HG02571 (cell line): Measurements from ENCODE around the gene CAV1.
"Not testable (repeated sequence)": the region's sequence is repeated elsewhere in the genome, so short reads cannot be mapped to it uniquely, and the experiment has no call there.

ENCODE experiments used
- ATAC-seq: cut with Tn5 transposase; IDR thresholded peaks from one replicate; pipeline ENCODE4 v1.9.1; 2021; ENCODE audit warnings: mild to moderate bottlenecking, moderate library complexity; ENCODE audit not compliant: unreplicated experiment

CAV1 gene

DNA sequence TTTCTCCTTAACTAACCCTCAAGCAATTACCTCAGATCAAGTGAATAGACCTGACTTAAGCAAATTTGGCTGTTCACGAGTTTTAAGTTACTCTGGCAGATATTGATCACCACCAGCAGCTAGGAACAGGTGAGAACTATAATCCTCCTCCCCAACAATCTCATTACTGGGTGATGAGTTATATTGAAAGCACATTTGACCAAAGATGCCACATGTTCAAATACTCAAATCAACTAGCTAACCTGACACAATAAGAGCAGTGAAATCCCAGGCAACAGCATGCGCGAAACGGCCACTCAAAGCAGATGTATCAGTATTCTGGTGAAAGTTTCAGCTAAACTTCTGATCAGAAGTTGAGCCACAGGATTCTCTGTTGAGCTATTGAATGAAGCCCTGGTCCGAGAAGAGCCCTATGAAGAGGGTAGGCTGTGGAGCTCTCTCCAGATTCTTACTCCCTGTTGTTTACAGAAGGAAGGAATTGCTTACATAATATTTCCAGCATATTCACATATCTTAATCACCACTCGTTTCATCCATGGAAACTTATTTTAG lies 52.6 kb downstream of the CAV1 start:
- ATAC-seq = peak; percentile 82

DNA sequence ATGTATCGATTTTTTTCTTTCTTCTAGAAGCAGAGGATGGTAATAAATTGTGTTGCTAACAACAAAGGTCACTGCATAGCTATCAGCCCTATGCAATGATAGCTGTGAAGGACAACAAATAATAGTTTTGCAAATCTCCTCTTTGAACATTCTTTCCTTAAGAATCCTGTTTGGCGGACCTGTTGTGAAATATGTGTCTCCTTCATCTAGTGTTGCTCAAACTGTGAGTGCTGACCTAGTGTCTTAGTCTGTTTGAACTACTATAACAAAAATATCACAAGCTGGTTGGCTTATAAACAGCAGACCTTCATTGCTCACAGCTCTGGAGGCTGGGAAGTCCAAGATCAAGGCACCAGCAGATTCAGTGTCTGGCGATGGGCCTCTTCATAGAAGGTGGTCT lies 53.7 kb downstream of the CAV1 start:
- ATAC-seq = no peak

DNA sequence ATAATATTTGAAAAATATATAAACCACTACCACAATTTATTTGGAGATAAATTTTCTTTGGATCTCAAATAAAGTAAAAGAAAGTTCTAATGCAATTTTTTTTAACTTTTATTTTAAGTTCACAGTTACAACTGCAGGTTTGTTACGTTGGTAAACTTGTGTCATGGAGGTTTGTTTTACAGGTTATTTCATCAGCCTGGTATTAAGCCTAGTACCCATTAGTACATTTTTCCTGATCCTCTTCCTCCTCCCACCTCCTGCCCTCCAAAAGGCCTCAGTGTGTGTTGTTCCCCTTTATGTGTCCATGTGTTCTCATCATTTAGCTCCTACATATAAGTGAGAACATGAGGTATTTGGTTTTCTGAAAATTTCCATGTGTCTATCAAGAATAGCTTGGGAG lies 54.5 kb downstream of the CAV1 start:
- ATAC-seq = no peak

DNA sequence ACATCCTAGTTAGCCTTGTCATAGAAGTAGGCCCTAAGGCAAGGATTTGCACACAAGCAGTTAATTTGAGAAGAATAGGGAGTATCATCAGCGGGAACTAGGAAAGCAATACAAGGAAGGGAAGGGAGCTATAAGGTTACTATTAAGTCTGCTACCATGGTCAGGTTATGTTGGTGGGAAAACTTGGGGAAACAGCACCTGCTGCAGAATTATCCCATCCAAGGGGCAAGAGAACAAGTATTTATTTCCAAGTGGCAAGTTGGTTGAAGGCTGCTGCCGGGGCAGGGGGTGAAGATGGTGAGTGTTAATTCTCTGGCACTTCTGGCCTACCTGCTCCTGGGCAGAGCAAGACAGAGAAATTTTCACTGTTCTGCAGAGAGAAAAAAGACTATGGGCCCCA lies 55.0 kb downstream of the CAV1 start:
- no peak for ATAC-seq

DNA sequence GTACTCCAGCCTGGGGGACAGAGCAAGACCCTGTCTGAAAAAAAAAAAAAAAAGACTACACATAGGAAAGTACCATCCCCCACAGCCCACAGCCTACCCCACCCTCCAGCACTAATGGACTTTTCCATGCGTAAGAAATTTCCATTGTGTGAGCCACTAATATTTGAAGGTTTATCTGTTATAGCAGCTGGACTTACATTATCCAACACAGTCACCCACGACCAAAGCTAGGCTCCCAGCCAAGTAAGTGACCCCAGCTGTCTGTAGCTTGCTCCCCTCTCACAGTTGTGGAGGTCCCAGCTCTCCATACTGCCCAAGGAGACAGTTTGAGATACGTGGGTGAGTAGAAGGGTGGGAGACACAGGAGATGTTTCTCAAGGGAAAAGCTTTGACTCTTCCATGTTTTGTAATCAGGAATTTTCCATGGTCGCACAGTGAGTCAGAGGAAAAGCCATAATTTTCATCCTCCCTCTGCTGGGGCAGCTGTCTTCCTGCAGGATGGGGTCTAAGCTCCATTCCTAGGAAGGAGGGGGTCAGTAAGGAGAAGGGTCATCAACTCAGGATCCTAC lies 57.4 kb downstream of the CAV1 start:
- ATAC-seq = no peak

DNA sequence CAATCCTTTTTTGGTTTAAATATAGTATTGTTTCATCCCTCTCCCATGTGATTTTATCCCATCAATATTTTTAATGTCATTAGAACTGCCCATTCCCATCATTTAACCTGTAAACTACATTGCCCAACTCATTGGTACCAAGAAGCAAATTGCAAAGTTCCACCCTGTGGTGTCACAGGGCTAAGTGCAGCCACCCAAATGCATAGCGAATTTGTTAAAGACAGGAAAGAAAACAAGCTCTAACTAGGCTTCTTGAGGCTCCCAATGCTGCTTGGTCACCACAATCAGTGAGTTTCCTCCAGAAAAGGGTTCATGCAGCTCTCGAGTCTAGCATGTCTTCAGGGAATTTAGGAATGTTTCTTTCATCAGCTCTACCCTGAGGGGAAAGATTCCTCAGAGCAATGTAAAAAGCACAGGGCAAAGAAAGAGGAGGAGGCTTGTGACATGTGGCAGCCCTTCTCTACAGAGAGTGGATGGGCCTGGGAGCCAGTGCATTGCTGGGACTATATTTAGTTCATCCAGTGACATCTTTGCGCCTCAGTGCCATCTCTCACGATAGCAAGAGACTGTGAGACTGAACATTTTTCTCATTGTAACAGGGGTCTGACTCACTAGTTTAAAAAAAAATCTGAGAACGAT lies 58.1 kb downstream of the CAV1 start:
- ATAC-seq = no peak

DNA sequence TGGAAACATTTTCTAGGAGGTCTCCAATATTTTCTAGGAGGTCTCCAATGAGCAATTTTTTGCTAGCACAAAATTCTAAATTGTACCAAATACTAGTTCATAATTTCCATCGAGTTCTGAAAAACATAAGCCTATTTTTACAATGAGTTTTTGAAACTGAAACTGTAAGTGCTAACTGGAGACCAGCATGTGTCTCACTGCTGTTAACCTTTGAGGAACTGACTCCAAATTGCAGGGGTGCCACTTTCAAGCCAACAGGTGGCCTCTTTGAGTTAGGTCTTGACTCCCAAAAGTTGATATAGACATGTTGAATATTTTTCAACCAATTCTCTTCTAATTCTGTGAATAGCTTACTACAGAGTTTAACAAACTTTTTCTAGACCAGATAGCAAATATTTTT lies 58.8 kb downstream of the CAV1 start:
- ATAC-seq = peak; percentile 95

DNA sequence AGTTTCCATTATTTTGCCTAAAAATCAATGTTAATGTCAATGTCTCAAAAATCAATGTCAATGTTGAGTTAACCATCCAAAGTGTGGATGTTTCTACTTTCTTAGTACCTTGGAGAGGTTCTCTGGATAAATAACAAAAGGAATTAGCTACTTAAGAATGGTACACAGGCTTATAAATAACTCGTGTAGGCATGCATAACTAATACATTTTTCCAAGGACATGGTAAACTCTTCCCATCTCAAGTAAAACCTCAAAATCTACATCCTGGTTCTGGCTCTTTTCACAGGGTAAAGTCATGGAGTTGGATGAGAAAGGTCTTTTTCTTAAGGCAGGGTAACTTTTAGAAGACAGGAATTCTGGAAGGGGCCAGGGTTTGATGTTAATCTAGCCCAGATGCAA lies 59.9 kb downstream of the CAV1 start:
- ATAC-seq = no peak

DNA sequence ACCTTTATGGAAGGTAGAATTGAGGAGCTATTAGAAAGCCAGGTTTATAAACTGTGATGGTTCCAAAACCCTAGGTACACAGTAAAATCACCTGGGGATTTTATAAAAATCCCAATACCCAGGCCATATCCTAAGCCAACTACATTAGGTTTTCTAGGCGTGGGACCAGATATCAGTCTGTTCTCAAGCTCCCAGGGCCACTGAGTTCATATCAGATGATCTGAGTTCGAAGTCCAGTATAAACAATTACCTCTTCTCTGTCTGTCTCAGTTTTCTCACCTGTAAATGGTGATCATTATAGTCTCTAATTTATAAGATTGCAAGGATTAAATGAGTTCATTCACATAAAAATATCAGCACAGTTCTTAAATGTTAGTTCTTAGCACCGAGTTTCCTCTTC lies 60.6 kb downstream of the CAV1 start:
- no peak for ATAC-seq

DNA sequence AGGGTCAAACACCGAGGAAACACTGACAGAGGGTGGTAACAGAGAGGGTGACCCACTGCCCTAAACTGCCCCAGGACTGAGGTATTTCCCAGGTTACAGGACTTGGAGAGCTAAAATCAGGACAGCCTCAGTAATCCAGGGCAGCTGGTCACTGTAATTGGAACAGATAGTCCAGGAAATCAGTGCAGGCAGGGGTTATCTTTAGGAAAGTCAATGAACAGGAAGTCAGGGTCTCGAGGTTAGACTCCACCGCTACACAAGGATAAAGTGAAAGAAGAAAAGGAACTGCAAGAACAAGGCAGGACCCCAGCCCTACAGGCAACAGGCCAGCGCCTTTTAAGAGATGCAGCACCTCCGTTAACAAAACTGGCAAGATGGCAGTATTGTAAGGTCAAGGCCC lies 61.1 kb downstream of the CAV1 start:
- ATAC-seq = no peak

DNA sequence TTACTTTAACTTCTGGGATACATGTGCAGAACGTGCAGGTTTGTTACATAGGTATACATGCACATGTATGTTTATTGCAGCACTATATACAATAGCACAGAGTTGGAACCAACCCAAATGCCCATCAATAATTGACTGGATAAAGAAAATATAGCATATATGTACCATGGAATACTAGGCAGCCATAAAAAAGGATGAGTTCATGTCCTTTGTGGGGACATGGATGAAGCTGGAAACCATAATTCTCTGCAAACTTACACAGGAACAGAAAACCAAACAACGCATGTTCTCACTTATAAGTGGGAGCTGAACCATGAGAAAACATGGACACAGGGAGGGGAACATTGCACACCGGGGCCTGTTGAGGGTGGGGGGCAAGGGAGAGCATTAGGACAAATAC lies 62.4 kb downstream of the CAV1 start:
- ATAC-seq = not testable (repeated sequence)

DNA sequence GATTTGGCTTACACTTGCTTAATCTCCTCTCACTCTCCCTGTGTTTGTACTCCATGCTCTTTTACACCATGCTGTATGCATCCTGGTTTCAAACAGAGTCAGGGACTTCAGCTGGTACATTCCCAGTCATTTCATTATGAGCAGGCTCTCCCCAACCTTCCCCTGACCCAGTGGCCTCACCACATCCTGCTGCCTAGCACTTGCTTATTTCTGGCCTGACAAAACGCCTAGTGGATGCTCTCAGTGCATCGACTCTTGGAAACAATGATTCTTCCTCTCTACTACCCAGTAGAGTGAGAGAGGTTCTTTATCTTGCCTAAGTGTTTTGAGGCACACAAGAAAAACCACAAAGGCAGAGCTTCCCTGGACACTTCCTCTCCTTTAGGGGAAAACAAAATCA lies 63.4 kb downstream of the CAV1 start:
- no peak for ATAC-seq

DNA sequence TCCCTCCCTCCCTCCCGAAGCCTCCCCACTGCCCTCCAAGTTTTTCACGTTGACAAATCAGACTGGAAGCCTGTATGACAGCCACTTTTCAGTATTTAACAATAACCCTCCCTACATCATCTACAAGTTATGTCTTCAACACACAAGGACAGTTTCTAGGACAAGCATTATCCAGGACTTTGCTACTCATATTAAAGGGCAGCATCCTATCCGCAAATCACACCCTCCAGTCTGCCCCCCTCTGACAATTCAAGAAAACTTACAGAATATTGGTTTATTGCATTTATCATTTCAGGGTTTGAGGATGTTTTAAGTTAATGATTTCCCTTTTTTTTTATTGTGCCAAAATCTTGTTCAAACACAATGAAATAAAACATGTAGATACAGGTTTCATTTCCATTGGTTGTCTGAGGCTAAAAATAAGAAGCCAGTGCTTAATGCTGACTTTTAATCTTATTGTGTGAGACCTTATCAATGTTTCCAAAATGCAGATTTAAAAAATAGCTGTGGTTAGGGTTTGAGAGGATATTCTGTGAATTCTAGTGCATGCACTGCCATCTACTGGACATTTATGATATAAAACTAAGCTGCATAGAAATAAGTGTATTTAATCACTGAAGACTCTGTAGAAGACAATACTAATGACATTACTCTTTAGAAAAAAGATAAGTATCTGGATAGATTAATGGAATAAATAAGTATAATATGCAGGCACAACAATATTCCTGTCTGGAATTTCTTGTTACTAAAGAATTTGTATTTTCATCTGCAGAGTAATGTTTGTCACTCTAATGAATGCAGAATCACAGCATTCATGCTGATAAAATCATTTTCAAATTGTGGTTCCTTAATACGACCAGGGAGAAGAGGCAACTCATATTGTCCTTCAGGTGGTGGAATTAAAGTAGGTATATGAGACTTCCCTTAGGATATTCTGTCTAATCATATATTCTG lies 64.1 kb downstream of the CAV1 start:
- no peak for ATAC-seq

DNA sequence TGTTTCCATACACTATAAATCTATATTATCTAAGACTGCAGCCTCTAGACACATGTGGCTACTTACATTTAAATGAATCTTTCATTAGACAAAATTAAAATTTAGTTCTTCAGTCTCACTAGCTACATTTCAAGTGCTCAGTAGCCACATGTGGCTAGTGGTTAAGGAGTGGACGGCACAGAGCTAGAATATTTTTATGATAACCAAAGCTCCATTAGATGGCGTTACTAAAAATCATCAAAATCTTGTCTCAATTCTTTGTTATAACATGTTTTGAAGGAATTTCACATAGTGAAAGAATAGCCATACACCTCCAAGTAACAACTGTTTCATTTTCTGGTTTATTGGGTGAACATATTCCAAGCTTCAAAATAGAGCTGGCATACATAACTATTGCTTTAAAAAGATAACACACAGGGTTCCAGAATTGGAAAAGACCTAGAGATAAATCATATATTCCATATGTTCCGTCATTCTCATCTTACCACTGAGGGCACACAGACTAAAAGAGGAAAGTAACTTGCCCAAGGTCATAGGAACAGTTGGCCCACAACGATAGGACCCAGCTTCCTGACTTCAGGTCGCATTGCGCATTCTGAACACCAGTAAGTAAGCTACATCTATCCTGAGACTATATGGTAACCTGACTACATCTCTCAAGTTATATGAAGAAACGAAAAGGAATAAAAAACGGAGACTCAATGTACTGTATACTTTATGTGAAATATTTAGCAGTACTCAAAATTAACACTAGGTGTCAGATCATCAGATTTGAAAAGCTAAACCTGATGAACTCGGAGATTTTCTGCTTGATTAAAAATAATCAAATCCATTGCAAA lies 66.6 kb downstream of the CAV1 start:
- no peak for ATAC-seq

DNA sequence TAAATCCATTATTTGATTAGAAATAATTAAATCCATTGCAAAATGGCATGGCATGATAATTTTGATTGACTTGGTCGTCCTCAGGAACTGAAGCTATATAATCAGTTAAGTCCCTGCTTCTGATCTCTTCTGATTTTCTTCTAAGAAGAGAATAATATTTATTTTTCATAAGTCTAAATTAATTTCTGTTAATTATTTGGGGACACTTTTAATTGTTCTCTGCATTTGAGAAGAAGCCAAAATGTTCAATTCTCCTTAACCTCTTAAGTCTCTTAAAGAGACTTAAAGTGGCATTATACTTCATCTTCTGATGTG lies 67.2 kb downstream of the CAV1 start:
- no peak for ATAC-seq

DNA sequence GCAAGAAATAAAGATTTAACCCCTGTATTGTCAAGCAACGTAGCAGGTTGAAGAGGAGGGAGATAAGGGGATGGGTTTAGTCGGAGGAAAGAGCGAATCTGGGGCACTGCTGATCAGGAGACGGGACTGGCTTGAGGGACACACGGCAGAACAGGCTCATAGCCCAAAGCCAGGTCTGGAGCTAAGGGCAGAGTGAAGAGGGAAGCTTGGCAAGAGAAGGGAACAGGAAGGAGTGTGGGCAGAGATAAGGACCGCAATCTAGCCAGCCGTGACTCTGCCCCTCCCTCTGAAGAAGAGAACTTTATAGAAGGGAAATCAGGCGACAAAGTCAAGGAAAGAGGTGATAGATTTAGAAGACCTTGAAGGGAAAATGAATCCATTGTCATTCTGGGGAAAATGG lies 67.6 kb downstream of the CAV1 start:
- ATAC-seq = no peak

DNA sequence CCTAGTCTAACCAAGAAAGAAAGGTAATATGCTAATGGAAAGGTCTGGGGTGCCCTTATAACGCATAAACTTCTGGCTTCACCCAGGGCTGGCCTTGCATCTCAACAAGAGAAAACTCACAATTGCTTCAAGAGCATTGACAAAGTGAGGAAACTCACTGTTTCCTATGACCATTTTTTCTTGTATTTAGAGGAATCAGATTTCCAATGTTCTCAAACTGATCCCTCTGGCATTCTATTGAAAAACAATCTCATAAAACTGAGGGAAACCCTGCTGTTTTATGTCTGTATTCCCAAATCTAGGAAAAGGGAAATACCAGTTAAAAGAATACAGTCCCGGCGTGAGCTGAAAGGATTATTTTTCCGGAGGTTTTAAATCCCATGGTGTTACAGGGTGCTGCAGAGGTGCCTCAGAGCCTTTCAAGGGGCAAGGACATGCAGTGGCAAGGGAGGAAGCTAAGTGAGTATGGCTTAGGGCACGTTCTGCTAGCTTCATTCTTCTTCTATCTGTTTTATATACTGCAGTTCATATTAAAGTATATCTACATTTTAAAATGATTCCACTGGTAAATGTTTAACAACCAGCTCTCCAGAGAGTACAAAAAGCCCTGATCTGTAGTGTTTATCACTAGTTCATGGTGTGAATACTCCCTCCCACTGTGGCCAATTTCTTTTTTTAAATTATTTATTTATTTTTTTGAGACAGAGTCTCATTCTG lies 68.7 kb downstream of the CAV1 start:
- no peak for ATAC-seq

DNA sequence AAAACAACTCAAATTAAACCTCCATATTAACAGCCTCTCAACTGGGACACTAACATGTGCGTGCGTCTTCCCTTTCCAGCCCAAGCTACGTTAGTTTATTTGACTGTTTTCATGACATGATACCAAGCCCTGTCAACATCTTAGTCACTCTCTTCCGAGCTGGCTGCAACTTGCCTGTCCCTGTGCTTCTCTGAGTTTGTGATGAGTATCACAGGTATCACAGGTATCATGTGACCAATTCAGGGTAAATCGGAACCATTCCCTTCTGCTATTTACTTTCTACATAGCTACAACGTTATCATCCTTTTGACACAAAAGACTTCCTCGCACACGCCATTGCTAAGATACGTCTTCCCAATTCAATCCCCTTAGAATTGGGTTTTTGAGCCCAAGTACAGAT lies 70.2 kb downstream of the CAV1 start:
- ATAC-seq = no peak

DNA sequence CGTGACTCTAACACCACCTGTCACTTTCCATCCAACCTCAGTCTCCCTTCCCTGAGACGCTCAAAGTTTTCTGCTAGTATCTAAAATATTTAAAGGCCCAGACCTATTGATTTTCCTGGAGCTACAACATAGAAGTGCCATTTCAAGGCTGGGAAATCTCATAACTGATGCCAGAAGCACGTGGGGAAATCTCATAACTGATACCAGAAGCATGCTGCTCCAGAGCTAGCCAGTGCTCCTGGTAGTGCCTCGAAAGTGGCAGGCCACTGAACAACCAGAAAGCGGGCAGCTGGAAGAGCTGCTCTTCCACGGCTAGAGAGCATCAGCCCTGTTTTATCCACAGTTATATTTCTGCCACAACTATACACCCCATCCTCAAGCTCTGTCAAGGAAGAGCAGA lies 72.5 kb downstream of the CAV1 start:
- no peak for ATAC-seq

DNA sequence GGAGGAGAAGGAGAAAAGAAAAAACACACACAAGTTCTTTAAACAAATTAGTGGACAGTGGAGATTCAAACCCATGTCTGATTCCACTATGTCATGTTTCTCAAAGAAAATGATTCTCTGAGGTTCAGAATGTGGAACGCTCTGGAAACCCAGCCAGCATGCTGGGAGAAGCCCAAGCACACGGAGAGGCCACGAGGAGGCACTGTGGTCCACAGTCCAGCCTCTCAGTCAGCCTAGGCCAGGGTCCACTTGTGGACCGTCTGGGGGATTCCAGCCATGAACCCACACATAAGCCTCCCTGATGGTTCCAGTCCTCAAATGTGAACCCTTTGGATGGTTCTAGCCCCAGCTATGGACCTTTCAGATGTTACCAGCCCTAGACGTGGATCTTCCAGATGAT lies 73.4 kb downstream of the CAV1 start:
- ATAC-seq = no peak
